Adrenal gland (tissue), 5 donors: ENCODE measurements around the gene SKIC2.

ENCODE experiments used
- POLR2A ChIP-seq, 2 donors: fragments of 450-650 bp; IDR thresholded peaks; one replicate each; pipeline ENCODE4 v1.6.1; 2017; ENCODE audit warnings: antibody characterized with exemption in 2 of 2, mild to moderate bottlenecking in 2 of 2, moderate library complexity in 1 of 2
- TF ChIP-seq, protein P1 (sequence below), 6 experiments: fragments of 450-650 bp in 4 of 6; fragments of 200-600 bp in 2 of 6; sonication (generic) in 1 of 6; IDR thresholded peaks; 1 replicate in 5 of 6; 2 replicates in 1 of 6; pipeline versions ENCODE4 v1.5.1 to v1.8.0; 2016 to 2021; ENCODE audit warnings: antibody characterized with exemption in 6 of 6, mild to moderate bottlenecking in 2 of 6, moderate library complexity in 1 of 6
- donor health status: DM: no; HTN: no; CAD: no.

GRCh38 chr6:31927242-31927862 lies 31.6 kb upstream of the SKIC2 start, which contains the start of gene C2:
- TF ChIP-seq, protein P1, sequence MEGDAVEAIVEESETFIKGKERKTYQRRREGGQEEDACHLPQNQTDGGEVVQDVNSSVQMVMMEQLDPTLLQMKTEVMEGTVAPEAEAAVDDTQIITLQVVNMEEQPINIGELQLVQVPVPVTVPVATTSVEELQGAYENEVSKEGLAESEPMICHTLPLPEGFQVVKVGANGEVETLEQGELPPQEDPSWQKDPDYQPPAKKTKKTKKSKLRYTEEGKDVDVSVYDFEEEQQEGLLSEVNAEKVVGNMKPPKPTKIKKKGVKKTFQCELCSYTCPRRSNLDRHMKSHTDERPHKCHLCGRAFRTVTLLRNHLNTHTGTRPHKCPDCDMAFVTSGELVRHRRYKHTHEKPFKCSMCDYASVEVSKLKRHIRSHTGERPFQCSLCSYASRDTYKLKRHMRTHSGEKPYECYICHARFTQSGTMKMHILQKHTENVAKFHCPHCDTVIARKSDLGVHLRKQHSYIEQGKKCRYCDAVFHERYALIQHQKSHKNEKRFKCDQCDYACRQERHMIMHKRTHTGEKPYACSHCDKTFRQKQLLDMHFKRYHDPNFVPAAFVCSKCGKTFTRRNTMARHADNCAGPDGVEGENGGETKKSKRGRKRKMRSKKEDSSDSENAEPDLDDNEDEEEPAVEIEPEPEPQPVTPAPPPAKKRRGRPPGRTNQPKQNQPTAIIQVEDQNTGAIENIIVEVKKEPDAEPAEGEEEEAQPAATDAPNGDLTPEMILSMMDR (IDR thresholded peaks at IDR 0.05): no peak
- no peak for TF ChIP-seq POLR2A (IDR thresholded peaks at IDR 0.05)
